T-helper 9 cell (primary cell): Measurements from ENCODE around the gene SH3GL1.
A peak's percentile ranks its signal among the peaks of the same experiment; 100 is the strongest.

Source experiments
- DNase-seq: peaks from one replicate; pipeline ENCODE4 v3.0.0-alpha.2; 2020

SH3GL1 gene

DNA sequence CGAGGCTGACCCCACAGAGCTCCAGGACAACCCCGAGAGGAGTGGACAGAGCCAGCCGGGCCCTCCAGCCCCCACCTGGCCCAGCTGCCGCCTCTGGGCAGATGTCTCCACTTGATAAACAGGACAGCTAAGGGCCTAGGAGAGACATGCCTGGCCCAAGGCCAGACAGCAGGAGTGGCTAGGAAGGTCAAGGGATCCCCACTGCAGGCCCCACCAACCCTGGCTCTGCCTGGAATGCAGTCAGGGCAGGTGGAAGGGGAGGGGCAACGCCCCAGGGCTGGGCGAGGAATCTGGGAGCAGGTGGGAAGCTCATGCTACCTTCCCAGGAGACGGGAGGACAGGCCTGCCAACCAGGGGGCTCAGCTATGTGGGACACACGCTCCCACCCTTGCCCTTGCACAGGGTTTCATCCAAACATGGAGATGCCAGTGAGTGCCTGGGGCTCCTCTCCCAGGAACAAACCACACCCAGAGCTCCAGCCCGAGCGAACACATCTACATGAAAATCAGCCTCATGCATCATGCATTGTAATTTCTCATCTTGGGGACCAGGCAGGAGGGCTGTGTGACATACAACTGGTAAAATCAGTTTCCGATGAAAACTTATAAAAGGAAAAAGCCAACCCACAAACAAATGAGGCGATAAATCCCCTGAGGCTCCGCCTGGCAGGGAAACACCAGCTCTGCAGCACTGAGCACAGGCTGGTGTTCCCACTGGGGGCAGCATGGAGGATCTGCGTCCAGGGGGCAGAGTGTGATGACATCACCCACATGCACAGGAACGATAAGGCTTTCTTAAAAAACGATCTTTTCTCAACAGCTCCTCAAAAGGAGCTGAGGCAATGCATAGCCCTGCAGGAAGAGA is 25.0 kb downstream of the SH3GL1 start:
- no peak for DNase-seq

- DNase-seq, result no peak
These were observed 25.7 kb downstream of the SH3GL1 start for GRCh38 chr19:4374498-4375163.

DNA sequence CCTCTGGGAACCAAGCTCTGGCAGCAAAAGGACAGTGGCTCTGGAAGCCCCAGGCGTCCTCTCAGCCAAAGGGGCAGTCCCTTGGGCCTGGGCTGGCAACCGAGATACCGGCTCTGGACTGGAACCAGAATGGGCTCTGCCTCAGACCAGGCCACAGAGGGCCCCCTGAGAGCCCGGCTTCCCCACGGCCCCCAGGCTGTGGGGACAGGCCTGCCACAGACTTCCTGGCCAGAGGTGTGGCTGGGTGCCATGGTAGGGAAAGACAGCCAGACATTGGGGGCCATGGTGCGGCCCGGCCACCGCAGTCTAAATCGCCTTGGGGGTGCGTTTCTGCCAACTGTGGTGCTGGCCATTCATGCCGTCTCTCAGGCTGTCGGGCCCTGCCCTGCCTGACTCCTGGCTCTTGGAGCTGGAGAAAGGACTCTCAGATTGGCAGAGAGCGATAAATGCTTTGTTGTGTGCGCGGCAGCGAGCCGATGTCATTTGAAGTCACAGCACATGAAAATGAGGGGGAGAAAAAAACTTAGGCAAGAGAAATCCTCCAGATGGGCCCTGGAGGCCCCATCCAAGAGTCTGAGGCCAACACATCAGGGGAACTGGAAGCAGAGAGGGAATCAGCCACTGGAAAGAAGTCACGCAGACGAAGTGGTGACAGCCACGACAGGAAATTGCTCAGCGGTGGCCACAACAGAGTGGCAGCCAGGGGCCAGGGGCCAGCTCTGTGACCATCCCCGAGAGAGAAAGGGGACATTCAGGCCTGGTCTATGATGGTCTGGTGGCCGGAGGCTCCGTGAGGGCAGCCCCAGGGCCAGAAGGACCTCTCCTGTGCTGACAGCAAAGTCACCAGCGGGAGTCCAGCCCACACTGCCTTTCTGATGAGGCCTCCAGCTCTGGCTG is 26.5 kb downstream of the SH3GL1 start:
- no peak for DNase-seq

- DNase-seq, result no peak
These were observed 27.4 kb downstream of the SH3GL1 start for GRCh38 chr19:4373013-4373367.

- DNase-seq, result no peak
These were observed 28.0 kb downstream of the SH3GL1 start for GRCh38 chr19:4372165-4373012.

- no peak for DNase-seq
These were observed 28.8 kb downstream of the SH3GL1 start for GRCh38 chr19:4371247-4372164.

DNA sequence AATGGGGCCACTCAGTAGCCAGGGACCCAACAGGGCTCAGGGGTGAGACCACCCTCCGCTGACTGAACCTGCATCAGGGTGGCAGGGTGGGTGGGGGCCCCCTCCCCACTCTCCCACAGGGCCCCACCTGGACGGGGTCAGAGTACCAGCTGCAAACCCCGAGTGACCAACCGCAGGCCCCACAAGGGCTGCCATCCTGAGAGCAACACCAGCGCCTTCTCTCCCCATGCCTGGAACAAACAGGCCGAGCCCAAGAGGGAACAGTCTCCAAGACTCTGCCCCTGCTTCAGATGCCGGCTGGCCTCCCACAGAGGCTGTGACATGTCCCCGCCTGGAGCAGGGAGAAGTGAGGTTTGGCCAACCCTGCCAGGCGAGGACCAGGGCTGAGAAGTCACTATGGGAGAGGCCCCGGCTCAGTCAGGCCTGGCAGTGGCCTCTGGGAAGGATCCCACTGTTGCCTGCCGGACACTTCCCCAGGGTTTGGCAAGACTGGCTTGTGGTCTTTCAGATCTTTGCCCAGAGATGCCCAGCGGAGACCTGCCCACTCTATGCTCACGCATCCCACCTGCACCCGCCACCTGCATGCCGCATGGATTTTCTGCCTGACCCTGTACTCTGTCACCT is 29.8 kb downstream of the SH3GL1 start:
- DNase-seq, result no peak

DNA sequence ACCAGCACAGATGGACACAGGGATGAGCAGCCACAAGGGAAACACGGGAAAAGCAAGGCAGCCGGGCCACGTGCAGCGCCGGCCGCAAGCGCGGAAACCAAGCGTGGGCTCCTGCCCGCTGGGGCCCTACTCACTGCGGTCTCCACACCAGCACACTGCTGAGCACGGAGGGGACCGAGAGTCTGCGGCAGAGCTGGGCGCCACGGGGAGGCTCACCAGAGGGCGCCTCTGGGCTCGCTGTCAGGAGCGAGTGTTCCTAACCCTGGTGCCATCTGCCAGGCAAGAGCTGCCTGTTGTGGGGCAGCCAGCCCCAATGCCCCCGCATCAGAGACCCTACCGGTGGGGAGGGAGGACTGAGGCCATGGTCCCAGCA is 30.5 kb downstream of the SH3GL1 start:
- peak; percentile 56 for DNase-seq

DNA sequence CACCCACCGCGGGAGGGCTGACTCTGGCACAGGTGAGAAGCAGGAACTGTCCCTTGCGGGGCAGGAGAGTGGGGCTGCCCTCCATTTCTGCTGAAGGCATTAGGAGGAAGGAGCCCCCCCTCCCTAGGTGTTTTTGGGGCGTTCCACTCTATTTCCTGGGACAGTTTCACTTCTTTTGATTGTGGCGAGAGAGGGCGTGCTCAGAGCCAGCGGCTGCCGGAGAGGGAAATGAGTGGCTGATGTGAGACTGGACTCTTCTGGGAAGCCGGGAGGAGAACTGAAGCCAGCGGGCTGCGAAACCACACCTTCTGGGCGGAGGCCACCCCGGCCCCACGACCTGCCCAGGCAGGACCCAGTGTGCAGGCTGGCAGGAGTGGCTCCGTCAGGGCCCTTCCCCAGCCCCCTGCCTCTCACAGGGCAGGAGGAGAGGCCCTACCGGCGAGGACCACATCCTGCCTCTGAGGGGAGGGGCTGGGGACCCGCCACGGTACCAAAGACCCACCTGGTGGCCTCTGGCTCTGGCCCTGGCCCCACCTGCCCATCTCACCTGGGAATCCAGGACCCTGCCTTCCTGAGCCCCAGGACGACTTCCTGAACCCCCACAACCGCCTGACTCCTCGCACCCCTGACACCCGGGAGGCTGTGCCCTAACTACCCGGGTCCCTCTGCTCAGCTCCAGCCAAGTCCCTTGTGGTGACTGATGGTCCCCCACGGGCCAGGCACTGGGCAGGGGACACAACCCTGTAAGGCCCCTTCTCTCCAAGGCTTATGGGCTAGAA is 31.0 kb downstream of the SH3GL1 start:
- DNase-seq, result peak; percentile 59

DNA sequence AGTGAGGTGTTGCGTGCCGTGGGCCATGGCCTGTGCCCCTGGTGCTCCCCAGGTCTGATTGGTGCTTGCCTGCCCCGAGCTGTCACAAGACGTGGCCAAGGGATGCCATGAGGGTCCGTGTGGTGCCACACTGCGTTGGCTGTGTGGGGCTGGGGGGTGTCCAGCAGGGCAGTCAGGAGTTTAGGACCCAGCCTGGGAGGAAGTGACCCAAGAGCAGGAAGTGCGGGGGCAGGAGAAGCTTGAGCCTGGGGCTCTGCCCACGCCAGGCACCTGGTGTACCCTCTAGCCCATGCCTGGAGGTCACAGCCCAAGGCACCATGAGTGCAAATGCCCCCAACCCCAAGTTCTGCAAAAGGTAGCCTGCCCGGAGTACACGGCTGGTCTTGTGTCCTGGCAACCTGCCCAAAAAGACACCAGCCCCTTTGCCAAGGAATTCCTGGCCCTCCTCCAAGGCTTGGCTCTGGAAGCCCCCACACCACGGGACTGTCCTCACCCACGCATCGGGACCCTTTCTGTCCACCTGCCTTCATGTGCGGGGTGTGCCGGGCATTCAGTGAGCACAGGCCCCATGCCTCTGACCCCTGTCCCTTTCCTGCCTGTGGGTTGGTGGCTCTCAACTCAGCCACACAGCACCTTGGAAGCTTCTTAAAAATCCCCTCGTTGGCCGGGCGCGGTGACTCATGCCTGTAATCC is 32.1 kb downstream of the SH3GL1 start:
- no peak for DNase-seq

DNA sequence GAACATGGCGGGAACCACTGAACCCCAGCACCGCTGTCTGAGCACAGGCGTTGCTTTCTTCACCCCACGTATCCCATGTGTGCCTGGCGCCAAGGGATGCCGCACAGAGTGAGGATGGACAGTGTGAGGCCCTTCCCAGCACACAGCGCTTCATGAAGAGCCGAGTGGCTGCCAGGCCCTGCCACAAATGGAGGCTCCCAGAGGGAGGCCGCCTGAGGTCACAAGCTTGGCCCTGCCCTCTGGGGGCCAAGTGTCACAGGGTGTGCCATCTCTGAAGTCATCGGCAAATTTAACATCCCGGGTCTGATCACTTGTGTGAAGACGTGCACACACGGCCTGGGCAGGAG is 32.6 kb downstream of the SH3GL1 start:
- no peak for DNase-seq

- no peak for DNase-seq
These were observed 33.0 kb downstream of the SH3GL1 start for GRCh38 chr19:4367336-4367723.

DNA sequence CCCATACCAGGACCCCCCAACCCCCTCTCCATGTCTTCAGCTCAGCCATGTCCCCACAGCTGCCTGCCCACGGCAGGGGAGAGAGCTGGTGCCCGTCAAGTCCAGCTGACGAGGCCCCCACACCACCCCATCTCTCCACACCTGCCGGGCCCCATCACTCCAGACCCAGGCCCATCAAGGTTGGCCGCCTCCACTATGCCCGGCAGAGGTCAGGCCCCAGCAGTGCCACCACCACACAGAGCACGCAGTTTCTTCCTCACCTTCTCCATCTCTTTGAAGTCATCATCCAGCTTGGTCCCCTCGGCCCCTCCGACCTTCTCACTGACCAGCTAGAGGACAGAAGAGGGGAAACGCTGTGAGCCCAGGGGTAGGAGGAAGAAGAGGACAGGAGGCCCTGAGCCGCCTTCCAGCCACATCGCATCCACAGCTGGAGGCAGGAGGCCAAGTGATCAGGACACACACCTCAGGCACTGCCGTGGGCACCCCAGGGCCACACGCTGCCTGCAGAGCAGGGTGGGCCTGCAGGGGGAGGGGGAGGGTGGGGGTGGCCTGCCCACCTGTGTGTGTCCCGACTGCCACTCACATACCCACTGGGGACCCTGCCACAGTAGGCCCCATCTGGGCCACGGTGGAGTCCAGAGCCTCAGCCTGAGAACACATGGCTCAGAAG is 33.5 kb downstream of the SH3GL1 start:
- DNase-seq, result no peak

DNA sequence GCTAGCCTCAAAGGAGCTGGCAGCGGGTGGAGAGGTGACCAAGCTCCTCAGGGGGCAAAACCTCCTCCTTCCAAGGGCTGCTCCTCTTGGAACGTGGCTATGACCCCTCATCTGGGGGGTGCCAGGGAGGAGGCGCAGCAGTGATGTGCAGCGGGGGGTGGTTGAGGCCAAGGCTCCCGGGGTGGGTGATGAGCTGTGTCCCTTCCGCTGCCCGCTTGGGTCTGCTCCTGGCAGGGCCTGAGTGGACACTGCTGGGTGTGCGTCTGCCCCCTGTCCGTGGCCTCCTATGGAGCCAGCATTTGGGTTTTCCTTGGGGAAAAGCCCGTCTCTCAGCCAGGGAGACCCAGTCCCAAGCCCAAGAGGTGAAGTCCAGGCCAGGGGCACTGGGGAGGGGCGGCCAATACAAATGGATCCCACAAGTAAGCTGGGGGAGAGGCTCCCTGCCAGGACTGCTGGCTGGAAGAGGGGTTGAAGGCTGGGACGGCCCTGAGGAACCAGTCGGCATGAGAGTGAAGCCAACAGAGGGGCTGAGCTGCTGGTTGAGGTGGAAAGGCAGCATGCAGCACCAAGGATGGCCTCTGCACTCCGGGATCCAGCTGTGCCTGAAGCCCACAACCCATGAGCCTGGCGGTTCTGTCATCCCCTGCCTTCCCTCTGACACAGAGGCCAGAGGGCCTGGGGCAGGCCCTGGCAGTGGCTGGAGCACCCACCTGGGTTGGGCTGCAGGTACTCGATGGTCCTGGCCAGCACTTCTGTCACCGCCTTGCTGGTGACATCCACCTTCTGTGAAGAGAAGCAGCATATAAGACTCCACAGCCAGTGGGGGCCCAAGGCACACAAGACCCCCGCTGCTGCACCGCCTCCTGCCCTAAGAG is 34.3 kb downstream of the SH3GL1 start:
- DNase-seq, result no peak

GRCh38 chr19:4365341-4365740 is 35.0 kb downstream of the SH3GL1 start:
- no peak for DNase-seq

DNA sequence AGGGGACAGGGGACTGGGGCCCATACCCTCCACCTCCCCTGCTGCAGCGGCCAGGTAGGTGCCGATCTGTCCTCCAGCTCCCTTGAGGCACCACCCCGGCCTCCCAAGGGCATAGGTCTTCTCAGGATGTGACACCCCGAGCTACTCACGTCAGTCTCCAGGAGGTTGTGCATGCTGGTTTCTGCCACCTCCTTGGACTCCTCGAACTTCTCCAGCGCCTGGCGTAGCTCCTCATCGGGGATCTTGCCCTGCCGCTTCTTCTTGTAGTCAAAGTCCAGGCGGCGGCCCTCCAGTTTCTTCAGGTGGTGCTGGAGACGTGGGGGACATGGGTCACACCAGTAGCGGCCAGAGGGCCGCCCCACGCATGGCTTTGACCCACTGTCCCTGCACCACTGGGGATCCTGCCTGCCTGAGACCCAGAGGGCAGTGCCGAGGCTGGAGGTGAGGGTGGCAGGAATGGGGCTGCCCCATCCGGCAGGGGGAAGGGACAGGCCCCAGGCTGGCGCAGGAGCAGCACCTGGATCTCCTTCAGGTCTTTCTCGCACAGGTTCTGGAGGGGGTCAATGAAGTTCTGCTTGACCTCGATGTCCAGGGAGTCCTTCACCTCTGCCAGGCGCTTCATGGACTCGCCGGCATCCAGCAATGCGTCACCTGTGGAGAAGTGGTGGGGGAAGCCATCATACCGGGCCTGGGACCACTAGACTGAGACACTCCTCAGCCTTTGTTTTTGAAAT is 36.6 kb downstream of the SH3GL1 start:
- DNase-seq, result no peak
